H9 (cell line): ENCODE results near the gene DDI1. TPM values are rescaled to one million over a fixed set of nuclear protein-coding genes. Genes with fewer than 3 reads are reported as not detected.

Source experiments
- DNase-seq: peaks from one replicate; pipeline ENCODE4 v3.0.0-alpha.2; 2017
- H2AFZ ChIP-seq: one replicate; pipeline ENCODE4 v1.6.1; 2013; ENCODE audit warnings: mild to moderate bottlenecking, low read length, control low read depth, moderate library complexity
- H2AK5ac ChIP-seq: 2 replicates; pipeline ENCODE4 v1.6.1; 2013; ENCODE audit warnings: low read length, control low read depth, mixed read lengths; ENCODE audit not compliant: insufficient read length
- H2BK120ac ChIP-seq: one replicate; pipeline ENCODE4 v1.6.1; 2013; ENCODE audit warnings: low read depth, mild to moderate bottlenecking, low read length, control low read depth, inconsistent platforms; ENCODE audit not compliant: poor library complexity, severe bottlenecking
- H2BK12ac ChIP-seq: 2 replicates; pipeline ENCODE4 v1.6.1; 2013; ENCODE audit warnings: low read length, control low read depth, mixed read lengths, low read depth; ENCODE audit not compliant: insufficient read length
- H2BK15ac ChIP-seq: 2 replicates; pipeline ENCODE4 v1.6.1; 2013; ENCODE audit warnings: low read depth, low read length, control low read depth
- H2BK20ac ChIP-seq: one replicate; pipeline ENCODE4 v1.6.1; 2013; ENCODE audit warnings: low read depth, mild to moderate bottlenecking, low read length, control low read depth, inconsistent platforms; ENCODE audit not compliant: poor library complexity, severe bottlenecking
- H2BK5ac ChIP-seq: 2 replicates; pipeline ENCODE4 v1.6.1; 2013; ENCODE audit warnings: low read length, control low read depth, mixed read lengths; ENCODE audit not compliant: insufficient read length
- H3K14ac ChIP-seq: 2 replicates; pipeline ENCODE4 v1.6.1; 2013; ENCODE audit warnings: low read length, control low read depth; ENCODE audit not compliant: insufficient read depth
- H3K18ac ChIP-seq: 2 replicates; pipeline ENCODE4 v1.6.1; 2013; ENCODE audit warnings: low read depth, mild to moderate bottlenecking, mixed read lengths, low read length, control low read depth; ENCODE audit not compliant: insufficient read length
- H3K23ac ChIP-seq: 2 replicates; pipeline ENCODE4 v1.6.1; 2013; ENCODE audit warnings: low read length, control low read depth, mixed read lengths, low read depth; ENCODE audit not compliant: insufficient read length
- H3K23me2 ChIP-seq: 2 replicates; pipeline ENCODE4 v1.6.1; 2013; ENCODE audit warnings: low read depth, mild to moderate bottlenecking, mixed read lengths, low read length, control low read depth; ENCODE audit not compliant: insufficient read length, poor library complexity, severe bottlenecking
- H3K27ac ChIP-seq: 2 replicates; pipeline ENCODE4 v1.5.1; 2013; ENCODE audit warnings: low read length, control low read depth, mixed read lengths, low read depth; ENCODE audit not compliant: insufficient read length
- H3K27me3 ChIP-seq: 2 replicates; pipeline ENCODE4 v1.6.1; 2013; ENCODE audit warnings: low read length, control low read depth, inconsistent platforms; ENCODE audit not compliant: insufficient read depth
- H3K4ac ChIP-seq: 2 replicates; pipeline ENCODE4 v1.6.1; 2013; ENCODE audit warnings: low read depth, mild to moderate bottlenecking, control low read depth, inconsistent platforms, low read length, moderate library complexity
- H3K4me1 ChIP-seq: 2 replicates; pipeline ENCODE4 v1.6.1; 2013; ENCODE audit warnings: low read length, control low read depth, inconsistent platforms; ENCODE audit not compliant: insufficient read depth
- H3K4me2 ChIP-seq: 2 replicates; pipeline ENCODE4 v1.6.1; 2013; ENCODE audit warnings: low read length, control low read depth, mixed read lengths; ENCODE audit not compliant: insufficient read length, insufficient read depth
- H3K56ac ChIP-seq: 2 replicates; pipeline ENCODE4 v1.6.1; 2013; ENCODE audit warnings: low read depth, mild to moderate bottlenecking, mixed read lengths, low read length, control low read depth; ENCODE audit not compliant: insufficient read length
- H3K79me1 ChIP-seq: 2 replicates; pipeline ENCODE4 v1.6.1; 2013; ENCODE audit warnings: low read depth, mild to moderate bottlenecking, moderate library complexity, low read length, control low read depth, inconsistent platforms; ENCODE audit not compliant: insufficient read depth, poor library complexity, severe bottlenecking
- H3K79me2 ChIP-seq: 2 replicates; pipeline ENCODE4 v1.6.1; 2013; ENCODE audit warnings: low read length, control low read depth, inconsistent platforms; ENCODE audit not compliant: insufficient read depth
- H3K9ac ChIP-seq: 2 replicates; pipeline ENCODE4 v1.6.1; 2013; ENCODE audit warnings: low read length, control low read depth, mixed read lengths; ENCODE audit not compliant: insufficient read length; ENCODE audit errors: extremely low read depth
- H3K9me3 ChIP-seq: one replicate; pipeline ENCODE4 v1.6.1; 2013; ENCODE audit warnings: low read depth, low read length, inconsistent platforms; ENCODE audit not compliant: control insufficient read depth
- H3T11ph ChIP-seq: one replicate; pipeline ENCODE4 v1.6.1; 2013; ENCODE audit warnings: mild to moderate bottlenecking, low read length, control low read depth, inconsistent platforms
- H4K20me1 ChIP-seq: one replicate; pipeline ENCODE4 v1.6.1; 2013; ENCODE audit not compliant: control insufficient read depth, insufficient read length, insufficient read depth
- H4K5ac ChIP-seq: 2 replicates; pipeline ENCODE4 v1.6.1; 2013; ENCODE audit warnings: low read depth, mild to moderate bottlenecking, mixed read lengths, low read length, control low read depth; ENCODE audit not compliant: insufficient read length
- H4K8ac ChIP-seq: replicated peaks from 2 replicates; pipeline ENCODE4 v1.6.1; 2013; ENCODE audit warnings: low read length, control low read depth, mixed read lengths, low read depth; ENCODE audit not compliant: insufficient read length
- H4K91ac ChIP-seq: 2 replicates; pipeline ENCODE4 v1.6.1; 2013; ENCODE audit warnings: low read depth, mild to moderate bottlenecking, moderate library complexity, mixed read lengths, low read length, control low read depth; ENCODE audit not compliant: insufficient read length
- H3K27ac Mint-ChIP-seq, 3 experiments: 2 replicates in 2 of 3; 3 replicates in 1 of 3; pipeline ENCODE4 v1.8.0; 2020 to 2021; ENCODE audit warnings: mixed read lengths in 3 of 3, mild to moderate bottlenecking in 1 of 3, moderate library complexity in 1 of 3
- H3K27me3 Mint-ChIP-seq: 2 replicates; pipeline ENCODE4 v1.8.0; 2021; ENCODE audit warnings: low read depth, mild to moderate bottlenecking, moderate library complexity, mixed read lengths
- H3K36me3 Mint-ChIP-seq, 3 experiments: 2 replicates in 2 of 3; 3 replicates in 1 of 3; pipeline ENCODE4 v1.8.0; 2020 to 2021; ENCODE audit warnings: low read depth in 3 of 3, mixed read lengths in 3 of 3; ENCODE audit not compliant: insufficient read depth in 1 of 3
- H3K4me1 Mint-ChIP-seq, 2 experiments: 2 replicates each; pipeline ENCODE4 v1.8.0; 2020; ENCODE audit warnings: mixed read lengths in 2 of 2
- H3K4me3 Mint-ChIP-seq, 2 experiments: 2 replicates in 1 of 2; 3 replicates in 1 of 2; pipeline ENCODE4 v1.8.0; 2020 to 2021; ENCODE audit warnings: mild to moderate bottlenecking in 2 of 2, mixed read lengths in 2 of 2, moderate library complexity in 1 of 2
- H3K9me3 Mint-ChIP-seq, 2 experiments: 2 replicates in 1 of 2; 3 replicates in 1 of 2; pipeline ENCODE4 v1.8.0; 2020; ENCODE audit warnings: mild to moderate bottlenecking in 2 of 2, mixed read lengths in 2 of 2, moderate library complexity in 1 of 2
- WGBS: extraction: QIAGEN DNeasy Blood & Tissue Kit; methylation state at CpG from one replicate; pipeline ENCODE4 v1.1.7; 2013; ENCODE audit warnings: missing lambda C conversion rate, low lambda C conversion rate, mixed read lengths; ENCODE audit not compliant: insufficient read length; ENCODE audit errors: extremely low coverage; 5-methylcytosine and 5-hydroxymethylcytosine counted together
- total RNA-seq: library from RNA; stranded (reverse); gene quantifications from 2 replicates; pipeline ENCODE4 v1.2.1, GENCODE V29; 2021
- TF ChIP-seq, protein P1 (sequence below): fragments of 200-600 bp; sonication (generic); conservative IDR thresholded peaks from 3 replicates; pipeline ENCODE4 v1.8.0; 2021; ENCODE audit warnings: antibody characterized with exemption, mild to moderate bottlenecking

DDI1 gene
- total RNA-seq, 1 experiment from 2014 or later: not detected

DNA sequence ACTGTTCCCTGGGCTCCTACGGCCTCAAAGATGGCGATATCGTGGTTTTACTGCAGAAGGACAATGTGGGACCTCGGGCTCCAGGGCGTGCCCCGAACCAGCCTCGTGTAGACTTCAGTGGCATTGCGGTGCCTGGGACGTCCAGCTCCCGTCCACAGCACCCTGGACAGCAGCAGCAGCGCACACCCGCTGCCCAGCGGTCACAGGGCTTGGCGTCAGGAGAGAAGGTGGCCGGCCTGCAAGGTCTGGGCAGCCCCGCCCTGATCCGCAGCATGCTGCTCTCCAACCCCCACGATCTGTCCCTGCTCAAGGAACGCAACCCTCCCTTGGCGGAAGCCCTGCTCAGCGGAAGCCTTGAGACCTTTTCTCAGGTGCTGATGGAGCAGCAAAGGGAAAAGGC, 555 bp downstream of the DDI1 start:
- Histone ChIP-seq H3K23ac (no peak overlapping the region), H4K8ac (no peak overlapping the region), H2BK120ac (no peak overlapping the region), H2AFZ (no peak overlapping the region), H2BK12ac (no peak overlapping the region), H3K27ac (no peak overlapping the region), H4K5ac (no peak overlapping the region), H3K79me1 (no peaks in the 10 kb centered on the region), H3K27me3 (no peaks in the 10 kb centered on the region), H3K56ac (no peak overlapping the region), H3K79me2 (no peaks in the 10 kb centered on the region), H3K4me2 (no peak overlapping the region), H4K91ac (no peak overlapping the region), H2AK5ac (no peak overlapping the region), H4K20me1 (no peaks in the 10 kb centered on the region), H3T11ph (no peak overlapping the region), H2BK15ac (no peak overlapping the region; the same call in 1 of the 2 replicates), H2BK5ac (no peak overlapping the region), H3K4me1 (no peaks in the 10 kb centered on the region), H3K14ac (peak overlapping the region; percentile 47; the same call in 1 of the 2 replicates), H2BK20ac (no peak overlapping the region), H3K9ac (no peak overlapping the region), H3K9me3 (no peaks in the 10 kb centered on the region), H3K18ac (no peak overlapping the region), H3K23me2 (no peaks in the 10 kb centered on the region), H3K4ac (no peak overlapping the region)
- Mint-ChIP-seq H3K36me3 (no peaks in the 10 kb centered on the region), H3K4me3 (no peak overlapping the region), H3K27ac (no peak overlapping the region; a peak in 1 of 7 replicates), H3K4me1 (peaks cover 0 to 2% of the 10 kb centered on the region in 2 experiments; a peak in 1 of 4 replicates), H3K27me3 (no peaks in the 10 kb centered on the region), H3K9me3 (no peaks in the 10 kb centered on the region)
- TF ChIP-seq, protein P1, sequence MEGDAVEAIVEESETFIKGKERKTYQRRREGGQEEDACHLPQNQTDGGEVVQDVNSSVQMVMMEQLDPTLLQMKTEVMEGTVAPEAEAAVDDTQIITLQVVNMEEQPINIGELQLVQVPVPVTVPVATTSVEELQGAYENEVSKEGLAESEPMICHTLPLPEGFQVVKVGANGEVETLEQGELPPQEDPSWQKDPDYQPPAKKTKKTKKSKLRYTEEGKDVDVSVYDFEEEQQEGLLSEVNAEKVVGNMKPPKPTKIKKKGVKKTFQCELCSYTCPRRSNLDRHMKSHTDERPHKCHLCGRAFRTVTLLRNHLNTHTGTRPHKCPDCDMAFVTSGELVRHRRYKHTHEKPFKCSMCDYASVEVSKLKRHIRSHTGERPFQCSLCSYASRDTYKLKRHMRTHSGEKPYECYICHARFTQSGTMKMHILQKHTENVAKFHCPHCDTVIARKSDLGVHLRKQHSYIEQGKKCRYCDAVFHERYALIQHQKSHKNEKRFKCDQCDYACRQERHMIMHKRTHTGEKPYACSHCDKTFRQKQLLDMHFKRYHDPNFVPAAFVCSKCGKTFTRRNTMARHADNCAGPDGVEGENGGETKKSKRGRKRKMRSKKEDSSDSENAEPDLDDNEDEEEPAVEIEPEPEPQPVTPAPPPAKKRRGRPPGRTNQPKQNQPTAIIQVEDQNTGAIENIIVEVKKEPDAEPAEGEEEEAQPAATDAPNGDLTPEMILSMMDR: no peak
- no peak for DNase-seq
- whole genome bisulfite sequencing: no CpG with 5 or more reads among the region's 21 CpGs
